ENCODE data around the gene CFAP210.
A peak's percentile ranks its signal among the peaks of the same experiment; 100 is the strongest.

Gene CFAP210

DNA sequence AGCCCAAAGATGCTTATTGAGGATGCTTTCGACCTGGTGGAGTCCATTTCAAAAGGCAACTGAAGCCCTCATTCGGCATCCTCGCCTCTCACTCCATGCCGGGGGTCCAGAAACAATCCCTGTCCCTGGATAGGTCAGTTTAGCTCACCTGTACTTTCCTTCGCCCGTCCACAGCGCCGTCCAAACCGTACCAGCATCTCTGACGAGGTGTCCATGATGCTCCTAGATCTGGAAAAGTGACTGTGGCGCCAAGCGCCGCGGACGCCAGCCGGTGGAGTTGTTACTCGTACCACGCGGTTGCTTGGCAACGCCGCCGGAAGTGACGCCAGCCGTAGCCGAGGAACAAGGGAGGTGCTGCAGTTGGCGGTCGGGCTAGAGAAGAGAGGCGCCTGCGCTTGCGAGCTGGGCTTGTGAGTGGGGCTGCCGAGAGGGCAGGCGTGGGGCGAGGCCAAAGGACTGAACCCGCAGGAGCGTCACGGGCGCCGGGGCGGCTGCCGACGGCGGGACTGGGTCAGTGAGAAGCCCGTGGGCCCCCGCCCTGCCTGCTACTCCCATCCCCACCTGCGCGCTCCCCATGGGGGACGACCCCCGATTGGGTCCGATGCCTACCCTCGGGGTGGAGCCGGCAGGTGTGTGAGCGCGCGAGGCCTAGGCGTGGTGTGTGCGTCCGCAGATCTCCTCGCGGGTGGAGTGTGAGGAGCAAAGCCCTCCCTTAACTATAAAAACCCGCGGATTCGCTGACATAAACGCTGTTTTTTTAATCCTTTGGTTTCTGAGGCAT is at the start of gene CFAP210, which contains the start of gene PHOSPHO2:
Gene CFAP210 (minus strand): TSS at position 293 of the 781 bp plus-strand sequence. CDS start 78 bp downstream, at position 215.
Gene PHOSPHO2 (plus strand): TSS at position 357 of the 781 bp plus-strand sequence. CDS start 6,503 bp downstream, outside the sequence.
- DNase-seq: peak; percentile 99

DNA sequence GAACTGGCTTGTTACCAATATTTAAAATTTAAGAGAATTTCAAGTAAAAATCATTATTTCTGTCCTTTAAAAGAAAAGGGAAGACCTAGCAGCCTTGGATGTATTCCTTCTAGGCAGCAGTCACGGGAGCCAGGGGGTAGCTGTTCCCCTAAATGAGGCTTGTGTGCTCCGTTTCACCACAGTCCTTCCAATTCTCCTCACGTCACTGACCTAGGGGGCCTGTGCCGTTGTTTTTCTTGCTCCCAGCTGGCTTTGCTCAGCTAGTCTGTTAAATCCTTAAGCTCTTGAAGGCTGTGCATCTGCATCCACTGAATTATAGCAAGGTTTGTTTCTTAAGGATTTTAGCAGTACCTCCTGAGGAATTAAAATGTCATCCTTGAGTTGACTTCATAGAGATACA is 49.3 kb upstream of the CFAP210 start:
- no peak for DNase-seq

DNA sequence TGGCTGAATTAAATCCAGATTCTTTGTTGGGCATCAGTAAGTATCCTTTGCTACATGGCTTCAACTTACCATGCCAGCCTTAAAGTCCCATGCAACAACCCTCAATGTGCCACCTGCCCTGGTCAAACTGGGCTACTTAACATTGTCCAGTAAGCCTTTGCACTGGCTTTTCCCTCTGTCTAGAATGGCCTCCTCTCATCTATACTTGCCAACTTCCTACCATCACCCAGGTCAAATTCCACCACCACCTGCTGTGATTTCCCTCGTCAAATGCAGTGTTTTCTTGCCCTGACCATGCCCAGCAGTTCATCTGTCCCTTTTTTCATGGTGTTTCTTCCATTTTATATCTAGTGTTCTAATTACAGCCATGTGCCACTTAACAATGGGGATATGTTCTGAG is 45.1 kb upstream of the CFAP210 start:
- DNase-seq: no peak

DNA sequence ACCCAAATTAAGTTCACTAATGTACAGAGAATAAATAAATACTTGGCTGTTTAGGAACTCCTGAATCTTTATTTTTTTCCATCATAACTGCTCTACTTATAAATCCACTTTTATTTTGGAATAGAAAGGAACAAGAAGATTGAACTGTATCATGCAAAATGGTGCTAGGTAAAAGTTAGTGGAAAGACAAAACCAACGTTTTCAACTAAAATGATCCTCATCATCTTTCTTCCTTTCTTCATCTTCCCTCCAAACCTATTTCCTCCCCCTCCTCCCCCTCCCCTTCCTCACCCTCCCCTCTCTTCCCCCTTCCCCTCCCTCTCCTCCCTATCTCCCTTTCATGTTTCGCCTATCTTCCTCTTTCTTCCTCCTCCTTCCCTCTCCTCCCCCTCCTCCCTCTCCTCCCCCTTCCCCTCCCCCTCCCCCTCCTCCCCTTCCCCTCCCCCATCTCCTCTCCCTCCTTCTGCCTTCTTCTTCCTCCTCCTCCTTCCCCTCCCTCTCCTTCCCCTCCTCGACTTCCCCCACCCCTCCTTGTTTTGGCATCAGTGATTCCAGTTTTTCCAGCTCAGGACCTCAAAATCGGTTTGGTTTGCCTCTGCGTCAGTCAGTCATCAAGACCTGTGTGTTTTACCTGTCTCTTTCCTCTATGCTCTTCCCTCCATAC is 44.5 kb upstream of the CFAP210 start:
- no peak for DNase-seq

- DNase-seq: no peak
These were observed 42.7 kb upstream of the CFAP210 start for GRCh38 chr2:169736902-169737301.

GRCh38 chr2:169735623-169736022 is 41.4 kb upstream of the CFAP210 start:
- no peak for DNase-seq

DNA sequence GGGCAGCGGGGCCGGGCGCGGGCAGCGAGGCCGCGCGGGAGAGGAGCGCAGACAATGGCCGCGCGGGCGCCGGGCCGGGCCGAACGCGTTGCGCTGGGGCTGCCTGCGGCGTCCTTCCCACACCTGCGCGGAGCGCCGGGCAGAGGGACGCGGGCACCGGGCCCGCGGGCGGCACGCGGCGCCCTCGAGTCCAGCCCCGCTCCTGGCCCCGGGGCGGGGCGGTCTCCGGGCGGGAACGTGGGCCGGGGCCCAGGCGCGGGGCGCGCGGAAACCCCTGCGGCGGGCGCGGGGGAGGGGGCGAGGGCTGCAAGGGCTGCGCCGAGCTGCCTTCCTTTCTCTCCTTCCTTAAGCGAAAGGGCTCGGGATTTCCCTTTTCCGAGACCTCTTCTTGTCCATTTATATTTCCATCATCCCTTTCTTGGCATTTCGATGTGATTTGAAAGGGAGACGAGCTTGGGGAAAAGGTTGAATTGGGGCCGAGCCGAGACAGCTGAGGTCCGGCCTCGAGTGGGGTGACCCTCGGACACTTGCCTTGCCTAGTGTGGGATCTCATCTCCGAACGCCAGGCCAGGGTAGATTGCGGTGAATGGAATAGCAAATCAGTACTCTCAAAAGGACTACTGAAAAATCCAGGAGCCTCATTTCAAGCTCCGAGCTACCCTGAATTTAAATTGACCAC is 40.1 kb upstream of the CFAP210 start:
- no peak for DNase-seq

DNA sequence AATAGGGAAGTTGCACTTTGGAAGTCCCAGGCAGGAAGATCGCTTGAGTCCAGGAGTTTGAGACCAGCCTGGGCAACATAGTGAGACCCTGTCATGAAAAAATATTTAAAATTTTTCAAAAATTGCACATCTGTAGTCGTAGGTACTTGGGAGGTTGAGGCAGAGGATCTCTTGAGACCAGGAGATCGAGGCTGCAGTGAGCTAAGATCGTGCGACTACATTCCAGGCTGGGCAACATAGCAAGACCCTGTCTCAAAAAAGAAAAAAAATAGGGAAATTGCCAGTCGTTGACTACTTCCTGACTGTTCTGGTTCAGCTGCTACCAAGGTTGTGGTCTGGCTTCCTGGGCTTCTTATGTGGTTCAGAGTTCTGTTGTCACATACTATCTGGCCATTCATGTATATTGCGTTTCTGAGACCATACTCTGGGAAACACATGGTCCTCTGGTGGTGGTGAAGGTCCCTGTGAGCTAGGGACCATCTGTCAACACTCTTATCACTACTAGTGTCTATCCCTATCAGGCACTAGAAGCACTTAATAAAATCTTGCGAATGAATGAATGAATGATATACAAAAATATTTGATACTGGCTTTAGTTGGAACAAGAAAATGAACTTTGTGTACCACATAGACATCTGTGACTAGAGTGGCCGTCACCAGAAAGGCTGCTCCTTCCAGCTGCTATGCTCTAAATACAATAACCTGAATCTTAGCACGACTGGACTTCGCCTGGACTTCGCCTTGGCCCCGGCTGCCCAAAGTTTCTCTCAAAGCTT is 38.6 kb upstream of the CFAP210 start:
- DNase-seq: no peak

- no peak for DNase-seq
These were observed 37.9 kb upstream of the CFAP210 start for GRCh38 chr2:169732075-169732474.

DNA sequence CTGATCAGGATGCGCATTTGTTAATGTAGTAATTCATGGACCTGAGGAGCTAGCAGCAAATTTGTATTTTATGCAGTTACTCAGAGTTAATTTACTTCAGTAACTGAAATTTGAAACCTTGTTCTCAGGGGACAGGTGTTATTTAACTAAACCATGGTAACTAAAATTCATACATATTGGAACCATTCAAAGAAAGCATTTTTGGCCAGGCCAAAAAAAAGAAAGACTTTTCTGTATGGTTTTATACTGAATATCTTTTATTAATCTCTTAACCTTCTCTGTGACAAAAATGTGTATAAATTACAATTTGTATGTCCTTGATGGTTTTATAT is 35.0 kb upstream of the CFAP210 start:
- DNase-seq: no peak

- DNase-seq: no peak
These were observed 32.9 kb upstream of the CFAP210 start for GRCh38 chr2:169727065-169727464.

DNA sequence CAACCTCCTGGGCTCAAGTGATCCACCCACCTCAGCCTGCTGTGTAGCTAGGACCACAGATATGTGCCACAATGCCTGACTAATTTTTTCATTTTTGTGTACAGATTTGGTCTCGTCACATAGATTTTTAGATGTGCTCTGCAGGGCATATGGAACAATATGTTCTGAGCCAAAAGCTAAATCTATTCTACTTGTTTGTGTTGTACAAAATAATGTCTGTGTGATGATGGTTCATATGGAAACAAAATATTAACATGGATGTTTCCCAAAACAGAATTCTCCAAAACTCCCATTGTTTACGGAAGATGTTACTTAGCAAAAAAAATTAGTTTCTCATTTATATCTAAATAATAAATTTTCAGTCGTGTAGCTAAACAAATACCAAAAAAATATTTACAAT is 26.8 kb upstream of the CFAP210 start:
- DNase-seq: no peak

DNA sequence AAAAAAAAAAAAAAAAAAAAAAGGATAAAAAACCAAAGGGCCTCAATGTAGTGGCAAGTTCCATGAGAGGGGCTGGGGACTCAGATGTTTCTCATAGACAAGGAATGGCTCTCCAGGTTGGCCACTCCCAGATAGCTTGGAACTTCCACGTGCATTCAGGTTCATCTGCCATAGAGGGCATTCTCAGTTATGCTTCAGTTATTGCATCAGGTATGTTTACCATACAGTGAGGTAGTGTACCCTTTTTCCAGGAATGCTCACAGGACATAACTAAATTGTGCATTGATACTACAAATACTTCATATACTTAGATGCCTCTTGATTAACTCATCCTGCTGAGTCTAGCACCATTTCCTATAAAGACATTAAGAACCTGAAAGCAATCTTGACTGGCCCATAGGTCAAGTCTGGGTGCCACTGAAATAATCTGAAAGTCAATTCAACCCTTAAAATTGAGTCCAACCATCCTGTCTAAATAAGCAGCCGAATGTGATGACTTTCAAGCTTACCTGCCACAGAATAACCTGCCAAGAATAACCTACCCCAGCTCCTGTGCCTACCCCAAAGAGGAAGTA is 24.8 kb upstream of the CFAP210 start:
- DNase-seq: no peak

GRCh38 chr2:169717691-169718063 is 23.5 kb upstream of the CFAP210 start:
- DNase-seq: no peak

DNA sequence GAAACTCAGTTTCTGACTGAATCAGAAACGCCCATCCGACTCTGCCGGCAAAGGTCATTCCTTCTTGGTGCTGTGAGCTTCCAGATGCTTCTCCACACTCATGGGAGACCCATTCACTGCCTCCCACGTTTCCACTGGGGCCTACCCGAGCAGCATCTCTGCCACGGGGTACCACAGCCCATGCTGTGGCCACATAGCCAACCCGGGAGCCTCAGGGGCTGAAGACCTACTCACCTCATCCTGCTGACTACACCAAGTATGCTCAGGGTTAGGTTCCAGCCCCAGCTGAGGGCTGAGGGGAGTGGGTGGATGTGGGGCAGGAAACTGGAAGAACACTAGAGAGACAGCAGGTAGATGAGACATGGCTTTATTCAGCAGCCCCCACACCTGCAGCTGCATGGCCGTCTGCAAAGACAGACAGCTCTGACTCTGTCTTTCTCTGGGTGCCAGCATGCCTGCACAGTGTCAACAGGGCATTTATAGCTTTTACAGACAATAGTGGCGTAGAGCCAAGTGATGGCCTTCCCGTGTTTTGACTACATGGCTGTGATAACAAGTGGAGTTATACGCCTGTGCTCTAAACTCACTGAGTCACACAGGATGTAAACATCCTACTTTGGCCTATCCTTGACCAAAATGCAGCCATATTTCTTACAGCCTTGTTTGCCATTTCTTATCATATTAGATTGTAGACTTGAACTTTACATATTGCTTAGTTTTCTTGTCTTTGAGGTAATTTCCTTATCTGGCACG is 22.9 kb upstream of the CFAP210 start:
- DNase-seq: no peak

GRCh38 chr2:169716238-169716886 is 22.2 kb upstream of the CFAP210 start:
- DNase-seq: no peak

DNA sequence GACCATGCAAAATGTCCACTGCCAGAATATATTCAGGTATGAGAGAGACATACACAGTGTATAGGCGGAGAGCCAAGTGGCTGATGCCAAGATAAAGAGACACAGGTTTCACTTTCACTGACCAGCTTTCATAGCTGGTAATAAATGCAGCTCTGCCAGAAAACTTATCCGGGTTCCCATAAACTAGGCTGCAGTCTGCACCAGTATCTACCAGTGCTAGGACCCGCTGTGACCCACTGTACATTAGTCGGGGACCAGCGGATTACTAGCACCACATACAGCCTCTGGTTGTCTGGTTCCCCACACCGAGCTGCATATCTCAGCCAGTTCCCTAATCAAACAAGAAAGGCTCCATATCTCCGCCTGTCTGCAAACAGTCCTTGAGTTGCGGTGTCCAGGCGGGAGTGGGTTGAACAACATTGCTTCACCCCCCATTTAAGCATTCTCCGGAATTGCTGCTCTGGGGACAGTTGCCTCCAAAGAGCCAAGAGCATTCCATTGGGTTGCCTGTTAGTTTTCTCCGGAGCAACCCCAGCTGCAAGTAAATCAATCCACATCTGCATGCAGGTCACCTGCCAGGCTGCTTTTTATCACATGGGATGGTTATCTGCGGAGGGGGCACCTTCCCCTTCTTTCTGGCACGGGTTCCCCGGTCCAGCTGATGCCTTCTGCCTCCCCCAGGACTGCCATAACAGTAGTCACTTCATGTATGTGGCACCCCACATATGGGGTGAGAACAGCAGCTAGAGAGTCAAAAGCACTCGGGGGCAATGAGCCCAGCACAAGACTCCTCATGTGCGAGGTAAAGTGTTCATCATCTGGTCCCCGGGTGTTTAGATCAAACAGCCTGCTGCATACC is 21.4 kb upstream of the CFAP210 start:
- no peak for DNase-seq

GRCh38 chr2:169714699-169715098 is 20.5 kb upstream of the CFAP210 start:
- no peak for DNase-seq

GRCh38 chr2:169713331-169713730 is 19.1 kb upstream of the CFAP210 start:
- DNase-seq: no peak

DNA sequence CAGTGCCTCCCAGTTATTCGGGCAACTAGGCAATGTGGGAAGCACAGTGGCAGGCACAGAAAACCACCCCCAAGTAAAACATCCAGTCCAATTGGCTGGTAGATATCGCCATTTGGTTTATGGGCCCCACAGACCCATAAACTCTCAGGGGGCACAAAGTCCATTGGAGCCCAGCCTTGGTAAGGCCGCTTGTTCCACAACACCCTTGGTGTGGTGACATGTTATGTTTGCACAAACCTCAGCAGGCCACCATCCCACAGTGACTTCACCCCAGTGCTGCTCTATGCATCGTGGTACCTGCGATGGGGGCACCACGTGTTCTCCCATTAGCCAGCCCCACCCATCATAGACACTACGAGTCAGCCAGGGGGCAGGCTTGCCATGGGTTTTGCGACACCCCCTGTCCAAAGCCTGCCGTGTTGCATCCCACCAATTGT is 18.6 kb upstream of the CFAP210 start:
- no peak for DNase-seq

Measured in activated CD4-positive, alpha-beta T cell treated with anti-CD3 and anti-CD28 coated beads for 1 hour (primary cell).